ENCODE data around the gene ACSM4. TPM values are rescaled to one million over a fixed set of nuclear protein-coding genes. Genes with fewer than 3 reads are reported as not detected.

ACSM4 gene
- total RNA-seq (2022), result not detected in 2 replicates
- Bru-seq, nascent RNA, result not detected
- not detected for BruChase-seq, experiment 1, labeled RNA remaining after a 6-hour chase
- BruChase-seq, experiment 2, labeled RNA remaining after a 2-hour chase, result not detected
- long read RNA-seq, result 0 reads

GRCh38 chr12:7303772-7304171, at the start of gene ACSM4:
Gene ACSM4, plus strand, starts transcription at chr12:7304072. Its CDS starts 260 bp downstream, at chr12:7304332.
- no peak for DNase-seq (ENCODE audit: unreplicated experiment)
- TF ChIP-seq, protein P1, sequence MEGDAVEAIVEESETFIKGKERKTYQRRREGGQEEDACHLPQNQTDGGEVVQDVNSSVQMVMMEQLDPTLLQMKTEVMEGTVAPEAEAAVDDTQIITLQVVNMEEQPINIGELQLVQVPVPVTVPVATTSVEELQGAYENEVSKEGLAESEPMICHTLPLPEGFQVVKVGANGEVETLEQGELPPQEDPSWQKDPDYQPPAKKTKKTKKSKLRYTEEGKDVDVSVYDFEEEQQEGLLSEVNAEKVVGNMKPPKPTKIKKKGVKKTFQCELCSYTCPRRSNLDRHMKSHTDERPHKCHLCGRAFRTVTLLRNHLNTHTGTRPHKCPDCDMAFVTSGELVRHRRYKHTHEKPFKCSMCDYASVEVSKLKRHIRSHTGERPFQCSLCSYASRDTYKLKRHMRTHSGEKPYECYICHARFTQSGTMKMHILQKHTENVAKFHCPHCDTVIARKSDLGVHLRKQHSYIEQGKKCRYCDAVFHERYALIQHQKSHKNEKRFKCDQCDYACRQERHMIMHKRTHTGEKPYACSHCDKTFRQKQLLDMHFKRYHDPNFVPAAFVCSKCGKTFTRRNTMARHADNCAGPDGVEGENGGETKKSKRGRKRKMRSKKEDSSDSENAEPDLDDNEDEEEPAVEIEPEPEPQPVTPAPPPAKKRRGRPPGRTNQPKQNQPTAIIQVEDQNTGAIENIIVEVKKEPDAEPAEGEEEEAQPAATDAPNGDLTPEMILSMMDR (IDR thresholded peaks at IDR 0.05; ENCODE audit: unreplicated experiment), result no peak
- Mint-ChIP-seq H3K36me3 (ENCODE audit: insufficient read depth, unreplicated experiment) (no peaks in the 10 kb centered on the region), H3K4me3 (ENCODE audit: unreplicated experiment) (no peak within 1 kb of the TSS), H3K4me1 (ENCODE audit: insufficient read depth, unreplicated experiment) (no peaks in the 10 kb centered on the region), H3K27me3 (ENCODE audit: insufficient read depth, unreplicated experiment) (no peaks in the 10 kb centered on the region), H3K27ac (ENCODE audit: low read depth, unreplicated experiment) (no peak within 1 kb of the TSS), H3K9me3 (ENCODE audit: unreplicated experiment) (no peaks in the 10 kb centered on the region)
- intact Hi-C loops (cut with micrococcal nuclease), result no loop called here
- ChIA-PET POLR2A (no interaction called here), CTCF (no interaction called here)
- no TSS peak for BruUV-seq (replicated peaks)

DNA sequence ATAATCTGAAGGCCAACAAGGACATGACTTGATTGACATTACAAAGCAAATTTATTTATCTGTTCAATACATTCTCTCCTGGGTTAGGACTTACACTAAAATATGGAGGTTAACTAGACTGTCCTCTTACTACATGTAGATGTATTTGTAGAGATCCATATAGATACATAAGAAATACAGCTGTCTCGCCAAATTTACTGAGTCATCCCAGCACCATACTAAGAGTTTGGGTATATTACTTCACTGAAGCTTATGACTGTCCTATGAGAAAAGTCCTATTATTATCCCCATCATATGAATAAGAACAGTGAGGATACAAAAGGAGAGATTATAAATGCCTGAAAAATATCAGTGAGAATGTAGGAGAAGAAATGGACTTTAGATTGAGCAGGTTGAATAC, 44.8 kb upstream of the ACSM4 start:
- no TSS peak for BruUV-seq (replicated peaks)
- POLR2A ChIA-PET, result no interaction called here

GRCh38 chr12:7264538-7264937, 39.3 kb upstream of the ACSM4 start:
- no TSS peak for BruUV-seq (replicated peaks)
- DNase-seq (ENCODE audit: unreplicated experiment), result no peak
- TF ChIP-seq, protein P1 (IDR thresholded peaks at IDR 0.05; ENCODE audit: unreplicated experiment), result no peak
- H3K27ac Mint-ChIP-seq (ENCODE audit: low read depth, unreplicated experiment), result peak overlapping the region; percentile 82
- intact Hi-C loops (cut with micrococcal nuclease), result no loop called here
- ChIA-PET POLR2A (interaction anchor here (1.1 to 2.6 kb wide), 2 partner anchors 23 to 95 kb away, joined by 3 to 9 read pairs; no protein-coding TSS in a partner anchor), CTCF (interaction anchor here (0.6 to 1.3 kb wide), 5 partner anchors 24 to 196 kb away, joined by 3 to 4 read pairs (median 3); no protein-coding TSS in a partner anchor)
- peaks cover 17% of the 10 kb centered on the region for H3K4me1 Mint-ChIP-seq (ENCODE audit: insufficient read depth, unreplicated experiment)
- no peak overlapping the region for H3K4me3 Mint-ChIP-seq (ENCODE audit: unreplicated experiment)
- no peaks in the 10 kb centered on the region for H3K36me3 Mint-ChIP-seq (ENCODE audit: insufficient read depth, unreplicated experiment)
- H3K9me3 Mint-ChIP-seq (ENCODE audit: unreplicated experiment), result no peaks in the 10 kb centered on the region
- H3K27me3 Mint-ChIP-seq (ENCODE audit: insufficient read depth, unreplicated experiment), result no peaks in the 10 kb centered on the region

More for the DNA sequence above, 44.8 kb upstream of the ACSM4 start:
- Mint-ChIP-seq H3K36me3 (ENCODE audit: insufficient read depth, unreplicated experiment) (no peaks in the 10 kb centered on the region), H3K9me3 (ENCODE audit: unreplicated experiment) (no peaks in the 10 kb centered on the region), H3K27ac (ENCODE audit: low read depth, unreplicated experiment) (no peak overlapping the region), H3K27me3 (ENCODE audit: insufficient read depth, unreplicated experiment) (no peaks in the 10 kb centered on the region), H3K4me3 (ENCODE audit: unreplicated experiment) (no peak overlapping the region), H3K4me1 (ENCODE audit: insufficient read depth, unreplicated experiment) (no peaks in the 10 kb centered on the region)
- peak; percentile 18 for DNase-seq (ENCODE audit: unreplicated experiment)
- CTCF ChIA-PET, result no interaction called here
- intact Hi-C loops (cut with micrococcal nuclease), result no loop called here
- TF ChIP-seq, protein P1 (IDR thresholded peaks at IDR 0.05; ENCODE audit: unreplicated experiment), result no peak

DNA sequence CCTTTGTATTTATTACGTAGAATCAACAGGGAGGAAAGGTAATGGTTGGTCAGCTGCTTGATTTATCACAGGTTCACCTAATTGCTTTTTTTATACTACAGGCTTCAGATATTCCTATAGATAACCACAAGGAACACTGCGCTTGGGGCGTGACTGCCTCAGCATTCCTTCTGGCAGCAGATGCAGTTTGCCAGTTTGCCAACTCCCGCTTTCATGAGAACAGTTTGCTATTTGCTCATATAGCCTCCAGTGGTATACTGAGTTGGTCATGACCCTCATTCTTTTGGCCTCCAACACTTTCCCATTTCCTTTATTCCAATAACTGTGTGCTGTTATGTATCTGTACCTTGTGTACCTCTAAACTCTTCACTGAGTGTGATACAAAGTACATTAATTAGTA, 38.6 kb upstream of the ACSM4 start:
- POLR2A ChIA-PET, result interaction anchor here (1.0 to 2.6 kb wide), 3 partner anchors 24 to 94 kb away, joined by 3 to 9 read pairs (median 3); no protein-coding TSS in a partner anchor
- BruUV-seq (replicated peaks), result no TSS peak
- Mint-ChIP-seq H3K9me3 (ENCODE audit: unreplicated experiment) (no peaks in the 10 kb centered on the region), H3K36me3 (ENCODE audit: insufficient read depth, unreplicated experiment) (no peaks in the 10 kb centered on the region), H3K4me3 (ENCODE audit: unreplicated experiment) (no peak overlapping the region), H3K27me3 (ENCODE audit: insufficient read depth, unreplicated experiment) (no peaks in the 10 kb centered on the region), H3K4me1 (ENCODE audit: insufficient read depth, unreplicated experiment) (peaks cover 18% of the 10 kb centered on the region), H3K27ac (ENCODE audit: low read depth, unreplicated experiment) (peak overlapping the region; percentile 82)
- intact Hi-C loops (cut with micrococcal nuclease), result no loop called here
- peak; percentile 72 for DNase-seq (ENCODE audit: unreplicated experiment)
- TF ChIP-seq, protein P1 (IDR thresholded peaks at IDR 0.05; ENCODE audit: unreplicated experiment), result no peak
- CTCF ChIA-PET, result interaction anchor here (1.2 to 1.3 kb wide), 2 partner anchors 24 to 195 kb away, joined by 3 to 4 read pairs; no protein-coding TSS in a partner anchor

All from MCF 10A (cell line).